HG03469 (cell line): ENCODE results near the gene KAT6B.
"Not testable (repeated sequence)": the region's sequence is repeated elsewhere in the genome, so short reads cannot be mapped to it uniquely, and the experiment has no call there.

Experiments
- ATAC-seq: cut with Tn5 transposase; IDR thresholded peaks from one replicate; pipeline ENCODE4 v1.9.1; 2021; ENCODE audit warnings: mild to moderate bottlenecking, moderate library complexity, moderate number of reproducible peaks; ENCODE audit not compliant: unreplicated experiment

The KAT6B gene

GRCh38 chr10:74856940-74857339 lies 30.5 kb downstream of the KAT6B start:
- ATAC-seq, result no peak

GRCh38 chr10:74857586-74857985 lies 31.2 kb downstream of the KAT6B start:
- no peak for ATAC-seq

DNA sequence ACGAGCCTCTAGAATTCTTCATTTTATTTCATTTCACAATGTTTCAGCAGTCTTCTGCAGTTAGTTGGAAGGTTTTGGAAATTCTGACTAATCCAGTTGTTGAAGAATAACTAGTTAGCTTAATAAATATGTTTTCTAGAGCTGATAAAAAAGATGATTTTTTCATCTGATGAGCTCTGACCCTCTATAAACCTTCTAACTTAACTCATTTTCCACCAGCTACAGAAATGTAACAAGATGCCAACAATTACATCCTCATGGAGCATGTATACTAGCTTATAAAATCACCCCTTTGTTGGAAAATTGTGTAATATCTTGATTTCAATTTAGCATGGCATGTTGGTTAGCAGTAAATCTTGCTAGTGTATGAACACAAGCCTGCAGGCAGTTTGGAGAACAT lies 33.1 kb downstream of the KAT6B start:
- ATAC-seq, result no peak

DNA sequence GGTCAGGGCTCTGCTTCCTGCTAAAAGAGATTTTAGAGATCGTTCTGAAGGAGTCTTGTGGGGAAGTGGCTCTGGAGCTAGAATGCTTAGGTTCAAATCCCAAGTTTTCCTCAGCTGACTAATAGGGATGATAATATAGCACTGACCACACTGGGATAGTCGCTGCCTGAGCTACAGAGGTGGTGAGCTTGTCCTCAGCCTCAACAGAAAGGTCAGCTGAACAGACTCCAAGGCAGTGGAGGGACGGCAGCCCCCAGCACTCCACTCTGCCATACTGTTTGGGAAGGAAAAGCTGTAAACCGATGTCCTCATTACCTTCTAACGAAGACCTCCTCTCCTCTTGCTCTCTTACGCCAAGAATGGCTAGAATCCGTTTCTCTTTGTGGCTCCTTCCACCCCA lies 36.2 kb downstream of the KAT6B start:
- ATAC-seq, result no peak

GRCh38 chr10:74863551-74863950 lies 37.2 kb downstream of the KAT6B start:
- ATAC-seq, result no peak

DNA sequence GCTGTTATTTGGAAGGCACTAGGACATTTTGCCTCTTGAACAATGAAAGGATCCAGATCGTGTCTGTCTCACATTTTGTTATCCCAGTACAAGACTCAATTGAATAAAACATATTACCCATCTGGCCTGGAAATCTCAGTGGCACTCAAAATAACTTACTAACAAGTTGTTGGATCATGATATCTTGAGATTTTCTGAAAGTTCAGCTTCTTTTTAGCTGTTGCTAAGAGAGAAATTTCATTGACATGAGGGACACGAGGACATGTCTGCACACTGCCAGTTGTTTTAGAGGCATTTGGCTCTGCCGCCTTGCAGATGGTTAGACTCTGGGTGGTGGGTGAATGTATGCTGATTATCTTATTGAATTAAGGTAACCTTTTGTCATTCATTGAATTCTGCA lies 41.0 kb downstream of the KAT6B start:
- ATAC-seq, result no peak

DNA sequence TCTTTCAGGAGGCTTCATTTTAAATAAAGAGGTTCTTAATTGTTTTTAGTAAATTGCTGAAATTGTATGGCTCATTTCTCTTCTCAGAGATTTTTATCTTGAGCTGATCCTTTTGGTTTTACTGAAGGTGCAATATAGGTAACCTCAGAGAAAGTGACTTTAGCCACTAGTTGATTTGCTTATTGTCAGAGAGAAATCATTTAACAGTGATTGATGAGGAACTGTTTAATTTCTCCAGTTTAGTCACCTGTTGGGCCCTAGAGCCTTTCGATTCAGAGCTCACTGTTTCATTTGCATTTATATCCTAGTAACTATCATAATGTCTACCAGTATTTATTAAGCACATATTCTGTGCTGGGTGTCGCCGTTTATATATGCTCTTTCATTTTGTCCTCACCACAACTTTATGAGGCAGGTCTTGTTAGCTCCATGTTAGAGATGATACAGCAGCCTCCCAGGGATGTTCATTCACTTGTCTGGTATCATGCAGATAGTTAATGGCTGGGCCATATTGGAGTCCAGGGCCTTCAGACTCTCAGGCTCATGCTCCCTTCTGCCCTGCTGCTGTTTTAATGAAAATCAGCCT lies 42.1 kb downstream of the KAT6B start:
- ATAC-seq, result no peak

DNA sequence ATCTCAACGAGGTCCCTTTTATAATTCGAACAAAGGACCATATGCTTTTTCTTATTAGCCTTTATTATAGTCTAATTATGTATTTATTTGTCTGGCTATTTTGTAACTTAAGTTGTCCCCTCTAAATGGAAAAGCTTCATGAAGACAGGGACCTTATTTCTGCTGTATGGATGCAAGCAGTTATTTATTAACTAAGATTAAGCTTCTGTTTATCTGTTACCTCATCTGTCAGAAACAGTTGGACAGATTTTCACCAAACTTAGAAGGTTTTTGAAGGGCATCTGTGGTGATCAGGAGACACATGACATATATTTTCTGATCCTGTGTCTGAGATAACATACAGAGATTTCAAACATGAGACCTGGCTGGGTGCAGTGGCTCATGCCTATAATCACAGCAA lies 43.2 kb downstream of the KAT6B start:
- ATAC-seq, result no peak

DNA sequence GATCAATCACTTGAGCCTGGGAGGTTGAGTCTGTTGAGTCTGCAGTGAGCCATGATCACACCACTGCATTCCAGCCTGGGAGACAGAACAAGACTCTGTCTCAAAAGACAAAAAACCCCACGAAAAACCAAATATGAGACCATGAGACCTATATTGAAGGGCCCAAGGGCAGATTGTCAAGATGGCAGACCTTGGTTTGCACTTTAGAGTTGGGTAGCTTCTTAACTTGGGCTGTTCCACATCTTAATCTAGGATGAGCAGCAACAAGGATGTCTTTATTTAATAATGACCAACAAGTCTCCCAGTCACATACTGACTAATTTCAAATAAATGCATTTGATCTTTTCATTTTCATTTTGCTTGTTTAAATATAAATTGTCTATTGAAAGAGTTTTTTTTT lies 43.8 kb downstream of the KAT6B start:
- ATAC-seq, result no peak

- peak; percentile 90 for ATAC-seq
These were observed 45.4 kb downstream of the KAT6B start for GRCh38 chr10:74871595-74872382.

DNA sequence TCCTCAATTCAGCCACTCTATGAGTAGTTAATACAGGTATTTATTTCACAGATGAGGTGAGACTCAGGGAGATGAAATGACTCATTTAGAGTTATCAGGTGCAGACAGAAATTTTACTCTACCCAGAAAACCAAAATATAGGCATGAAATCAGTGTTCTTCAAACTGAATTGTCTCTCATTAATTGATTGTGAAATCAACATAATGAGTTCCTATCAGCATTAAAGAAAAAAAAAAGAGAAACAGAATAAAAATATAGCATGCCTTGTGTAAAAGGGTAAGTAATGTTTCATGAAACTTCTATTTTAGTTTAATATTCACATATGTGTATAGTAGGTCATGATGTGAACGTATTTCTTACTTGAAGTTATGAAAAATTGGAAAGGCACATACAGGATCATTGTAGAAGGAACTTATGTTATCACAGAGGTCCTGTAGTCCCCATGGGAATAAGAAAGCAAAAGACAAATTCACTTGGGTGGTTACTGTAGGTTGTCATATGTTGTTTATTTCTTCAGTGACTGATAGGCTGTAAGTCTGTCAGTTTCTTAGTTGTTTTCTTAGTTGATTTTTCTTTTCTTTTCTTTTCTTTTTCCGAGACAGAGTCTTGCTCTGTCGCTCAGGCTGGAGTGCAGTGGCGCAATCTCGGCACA lies 47.5 kb downstream of the KAT6B start:
- no peak for ATAC-seq

DNA sequence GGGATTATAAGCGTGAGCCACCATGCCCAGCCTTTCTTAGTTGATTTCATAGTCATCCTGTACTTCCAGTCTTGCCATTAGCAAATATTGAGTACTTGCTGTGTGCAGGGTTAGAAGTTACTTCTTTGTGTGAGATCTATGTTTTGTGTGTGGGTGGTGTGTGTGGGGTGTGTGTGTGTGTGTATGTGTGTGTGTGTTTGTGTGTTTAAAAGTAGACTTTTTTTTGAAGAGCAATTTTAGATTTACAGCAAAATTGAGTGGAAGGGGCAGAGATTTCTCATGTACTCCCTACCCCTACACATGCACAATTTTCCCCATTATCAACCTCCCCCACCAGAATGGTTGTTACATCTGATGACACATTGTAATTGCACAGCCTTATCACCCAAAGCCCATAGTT lies 48.2 kb downstream of the KAT6B start:
- ATAC-seq, result no peak

- ATAC-seq, result no peak
These were observed 48.7 kb downstream of the KAT6B start for GRCh38 chr10:74875068-74875467.

DNA sequence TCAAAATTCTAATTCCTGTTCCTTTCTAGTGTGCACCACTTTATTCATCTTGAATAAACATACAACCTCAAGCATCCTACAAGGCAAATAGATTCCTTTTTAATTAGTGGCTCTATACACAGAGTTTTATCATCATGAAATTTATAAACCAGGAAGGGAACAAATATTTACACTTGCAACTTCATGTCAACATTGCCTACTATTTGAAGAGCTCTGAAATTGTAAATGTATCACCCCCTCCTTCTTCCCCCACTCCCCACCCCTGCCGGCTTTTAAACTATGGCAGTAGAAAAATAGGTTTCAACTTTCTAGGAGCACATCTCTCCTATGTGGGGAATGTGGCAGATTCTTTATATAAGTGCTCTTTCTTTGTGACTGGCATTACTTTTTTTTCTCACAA lies 49.6 kb downstream of the KAT6B start:
- no peak for ATAC-seq

GRCh38 chr10:74877054-74877453 lies 50.7 kb downstream of the KAT6B start:
- ATAC-seq, result not testable (repeated sequence)

DNA sequence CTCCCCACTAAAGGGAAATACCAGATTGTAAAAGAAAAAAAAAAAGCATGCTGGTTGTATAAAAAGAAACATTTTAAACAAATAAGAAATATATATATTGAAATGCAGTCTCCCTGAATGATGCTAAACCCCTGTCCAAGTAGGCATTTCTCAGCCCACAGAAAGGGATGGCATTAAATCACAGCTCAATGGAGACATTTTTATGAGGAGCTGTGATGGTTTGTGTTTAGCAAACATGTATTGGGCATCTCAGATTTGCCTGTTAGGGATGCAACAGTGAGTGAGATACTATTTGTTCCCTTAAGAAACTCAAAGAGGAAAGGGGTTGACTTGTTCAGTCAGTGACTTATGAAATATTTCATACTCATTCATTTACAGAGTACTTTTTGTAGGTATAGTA lies 51.5 kb downstream of the KAT6B start:
- ATAC-seq, result no peak

DNA sequence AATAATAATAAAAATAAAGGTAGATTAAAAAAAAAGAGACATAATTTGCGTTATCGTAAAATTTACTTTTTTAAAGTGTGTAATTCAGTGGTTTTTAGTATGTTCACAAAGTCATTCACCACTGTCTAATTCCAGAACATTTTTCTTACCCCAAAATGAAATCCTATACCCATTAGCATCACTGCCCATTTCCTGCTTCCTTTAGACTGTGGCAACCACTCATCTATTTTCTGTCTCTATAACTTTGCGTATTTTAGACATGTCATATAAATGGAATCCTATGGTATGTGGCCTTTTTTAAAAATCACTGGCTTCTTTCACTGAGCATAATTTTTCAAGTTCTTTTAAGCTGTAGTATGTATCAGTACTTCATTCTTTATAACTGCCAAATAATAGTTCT lies 53.6 kb downstream of the KAT6B start:
- ATAC-seq, result no peak

DNA sequence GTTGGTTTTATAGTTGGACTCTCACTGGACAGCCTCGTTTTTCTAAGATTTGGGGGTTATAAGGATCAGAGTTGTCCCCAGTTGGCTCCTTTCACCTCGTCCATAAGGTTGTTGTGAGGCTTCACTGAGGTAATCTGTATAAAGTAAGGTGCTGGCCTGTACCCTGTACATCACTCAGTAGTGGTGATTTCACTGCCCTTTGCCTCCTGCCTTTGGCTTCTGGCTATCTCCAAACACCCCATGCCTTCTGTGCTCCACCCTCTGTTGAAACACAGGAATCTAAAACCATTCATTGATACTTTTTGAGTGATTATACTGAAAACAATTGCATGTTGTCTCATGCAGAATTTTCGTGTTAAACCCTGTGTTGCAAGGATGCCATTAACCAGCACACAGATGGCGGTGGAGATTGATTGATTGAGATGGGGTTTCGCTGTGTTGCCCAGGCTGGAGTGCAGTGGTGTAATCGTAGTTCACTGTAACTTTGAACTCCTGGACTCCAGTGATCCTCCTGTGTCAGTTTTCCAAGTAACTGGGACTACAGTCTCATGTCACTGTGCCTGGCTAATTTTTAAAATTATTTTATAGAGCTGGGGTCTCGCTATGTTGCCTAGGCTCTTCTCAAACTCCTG lies 55.0 kb downstream of the KAT6B start:
- ATAC-seq, result no peak

GRCh38 chr10:74882427-74882826 lies 56.0 kb downstream of the KAT6B start:
- ATAC-seq, result no peak

DNA sequence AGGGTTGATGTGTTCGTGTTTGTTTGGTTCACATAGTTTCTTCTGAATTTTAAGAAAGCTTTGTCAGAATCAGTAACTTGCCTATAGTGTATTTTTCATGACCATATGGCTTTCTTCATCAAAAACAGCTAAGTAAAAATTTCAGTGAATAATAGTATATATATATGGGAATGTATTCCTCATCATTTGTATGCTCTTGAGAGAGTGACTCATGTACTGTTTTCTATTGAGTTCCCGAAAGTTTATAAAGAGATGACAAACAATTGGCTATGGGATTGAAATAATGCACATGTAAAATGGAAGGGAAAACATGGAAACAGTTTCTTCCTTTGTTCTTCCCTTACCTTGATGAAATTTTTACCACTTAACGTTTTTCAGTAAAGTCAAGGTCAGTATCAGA lies 56.4 kb downstream of the KAT6B start:
- ATAC-seq, result no peak

DNA sequence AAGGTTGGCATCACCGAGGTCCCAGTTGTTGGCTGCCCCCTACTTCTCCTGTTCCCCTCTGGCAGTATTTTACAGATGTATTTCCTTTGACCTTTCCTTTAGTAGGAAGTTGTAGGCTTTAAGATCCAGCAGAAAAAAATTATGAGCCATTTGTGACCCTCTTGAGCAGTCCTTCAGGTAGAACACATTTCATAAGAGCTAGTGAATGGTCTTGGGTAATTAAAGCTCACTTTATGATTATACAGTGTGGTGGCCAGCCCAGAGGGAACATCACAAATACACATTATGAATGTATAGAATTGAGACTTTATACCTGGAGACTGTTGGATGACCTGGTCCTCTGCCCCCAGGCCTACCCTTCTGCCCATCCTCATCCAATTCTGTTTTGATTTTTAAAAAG lies 57.0 kb downstream of the KAT6B start:
- ATAC-seq, result no peak
